GM12801 (cell line): ENCODE results near the gene KRT23.

Experiments used
- CTCF ChIP-seq: IDR thresholded peaks from one replicate; pipeline ENCODE4 v1.5.1; 2011; ENCODE audit warnings: control low read depth; ENCODE audit not compliant: insufficient read length; ENCODE audit errors: extremely low read depth

The KRT23 gene

GRCh38 chr17:40936976-40937375 is 470 bp downstream of the KRT23 start:
- TF ChIP-seq CTCF, result no peak

- no peak for TF ChIP-seq CTCF
These were observed 942 bp downstream of the KRT23 start for GRCh38 chr17:40936437-40936971.

GRCh38 chr17:40935624-40936023 is 1.8 kb downstream of the KRT23 start:
- no peak for TF ChIP-seq CTCF

GRCh38 chr17:40932608-40933007 is 4.8 kb downstream of the KRT23 start:
- no peak for TF ChIP-seq CTCF

- no peak for TF ChIP-seq CTCF
These were observed 6.1 kb downstream of the KRT23 start for GRCh38 chr17:40931311-40931710.

- TF ChIP-seq CTCF, result no peak
These were observed 11.1 kb downstream of the KRT23 start for GRCh38 chr17:40926341-40926740.

- TF ChIP-seq CTCF, result no peak
These were observed 15.2 kb downstream of the KRT23 start for GRCh38 chr17:40922239-40922638.

- TF ChIP-seq CTCF, result no peak
These were observed 16.4 kb downstream of the KRT23 start for GRCh38 chr17:40921026-40921425.
